ENCODE results near the gene FBN1. TPM values are rescaled to one million over a fixed set of nuclear protein-coding genes. Genes with fewer than 3 reads are reported as not detected.

FBN1 gene
- total RNA-seq, 6 donors from 2014 or later, result 20.3 to 159 (median 44.3) TPM

DNA sequence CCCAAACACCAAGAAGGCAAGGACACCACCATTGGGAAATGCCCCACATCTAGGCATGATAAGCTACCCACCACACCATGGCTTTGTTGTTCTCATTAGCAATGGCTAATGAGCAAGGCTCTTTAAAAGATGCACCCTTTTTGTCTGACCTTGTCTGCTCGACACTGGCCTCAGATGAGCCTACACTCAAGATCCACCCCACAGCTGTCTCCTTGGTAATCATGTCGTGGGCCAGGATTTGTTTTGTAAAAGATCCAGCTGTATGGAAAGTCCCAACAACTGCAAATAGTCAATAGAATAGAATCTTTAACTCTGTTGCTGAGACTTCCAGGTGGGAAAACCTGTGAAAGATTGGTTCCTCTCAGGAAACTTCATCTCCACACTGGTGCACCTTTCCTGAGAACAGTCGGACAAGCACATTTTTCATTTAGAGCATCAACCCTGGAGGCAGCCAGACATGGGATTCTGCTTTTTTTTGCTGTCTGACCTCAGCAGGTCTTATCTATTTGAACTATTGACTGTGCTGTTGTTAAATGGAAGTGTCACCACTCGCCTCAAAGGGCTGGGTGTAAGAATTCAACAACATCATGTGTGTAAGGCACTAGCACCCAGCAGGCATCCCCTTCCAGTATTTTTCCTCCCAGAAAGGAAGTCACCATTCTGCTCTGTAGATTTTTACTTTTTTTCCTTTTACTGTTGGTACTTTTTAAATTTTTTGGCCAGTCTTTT lies 278.8 kb downstream of the FBN1 start:
- Histone ChIP-seq H3K27ac (no peak overlapping the region), H3K4me1 (no peaks in the 10 kb centered on the region), H3K36me3 (no peaks in the 10 kb centered on the region), H3K9me3 (no peaks in the 10 kb centered on the region), H3K27me3 (no peaks in the 10 kb centered on the region), H3K4me3 (no peak overlapping the region)
- WGBS, 2 donors, result 73 to 77% methylated on average over 4 of the region's 4 CpGs
- ATAC-seq (ENCODE audit: low FRiP score in 2 of 2) (peak in 1 of 2 donors; percentile 65), DNase-seq (no peak)
- TF ChIP-seq, protein P1, sequence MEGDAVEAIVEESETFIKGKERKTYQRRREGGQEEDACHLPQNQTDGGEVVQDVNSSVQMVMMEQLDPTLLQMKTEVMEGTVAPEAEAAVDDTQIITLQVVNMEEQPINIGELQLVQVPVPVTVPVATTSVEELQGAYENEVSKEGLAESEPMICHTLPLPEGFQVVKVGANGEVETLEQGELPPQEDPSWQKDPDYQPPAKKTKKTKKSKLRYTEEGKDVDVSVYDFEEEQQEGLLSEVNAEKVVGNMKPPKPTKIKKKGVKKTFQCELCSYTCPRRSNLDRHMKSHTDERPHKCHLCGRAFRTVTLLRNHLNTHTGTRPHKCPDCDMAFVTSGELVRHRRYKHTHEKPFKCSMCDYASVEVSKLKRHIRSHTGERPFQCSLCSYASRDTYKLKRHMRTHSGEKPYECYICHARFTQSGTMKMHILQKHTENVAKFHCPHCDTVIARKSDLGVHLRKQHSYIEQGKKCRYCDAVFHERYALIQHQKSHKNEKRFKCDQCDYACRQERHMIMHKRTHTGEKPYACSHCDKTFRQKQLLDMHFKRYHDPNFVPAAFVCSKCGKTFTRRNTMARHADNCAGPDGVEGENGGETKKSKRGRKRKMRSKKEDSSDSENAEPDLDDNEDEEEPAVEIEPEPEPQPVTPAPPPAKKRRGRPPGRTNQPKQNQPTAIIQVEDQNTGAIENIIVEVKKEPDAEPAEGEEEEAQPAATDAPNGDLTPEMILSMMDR (IDR thresholded peaks at IDR 0.05), result no peak
- TF ChIP-seq POLR2AphosphoS5 (IDR thresholded peaks at IDR 0.05) (no peak), POLR2A (IDR thresholded peaks at IDR 0.05) (no peak), EP300 (IDR thresholded peaks at IDR 0.05) (no peak)

DNA sequence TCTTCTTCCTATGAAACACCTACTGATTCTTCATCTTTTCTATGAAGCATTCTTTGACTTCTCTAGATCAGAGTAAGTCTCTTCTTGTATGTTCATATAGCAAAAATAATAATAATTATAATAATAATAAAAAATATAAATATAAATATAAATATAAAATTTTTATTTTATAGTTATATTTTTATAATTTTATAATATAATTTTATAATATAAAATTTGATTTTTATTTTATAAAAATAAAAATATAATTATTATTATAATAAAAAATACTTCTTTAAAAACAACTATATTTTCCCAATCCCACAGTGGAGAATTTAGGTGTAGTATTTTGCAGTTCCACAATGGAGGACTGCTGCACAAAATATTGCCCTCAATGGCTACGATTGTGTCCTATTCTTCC lies 279.9 kb downstream of the FBN1 start:
- no peak for ATAC-seq (ENCODE audit: low FRiP score in 2 of 2)
- TF ChIP-seq POLR2A (IDR thresholded peaks at IDR 0.05) (no peak), EP300 (IDR thresholded peaks at IDR 0.05) (no peak), POLR2AphosphoS5 (IDR thresholded peaks at IDR 0.05) (no peak)
- Histone ChIP-seq H3K9me3 (no peaks in the 10 kb centered on the region), H3K27ac (no peak overlapping the region), H3K27me3 (no peaks in the 10 kb centered on the region), H3K4me1 (no peaks in the 10 kb centered on the region), H3K36me3 (no peaks in the 10 kb centered on the region), H3K4me3 (no peak overlapping the region)
- 87 to 97% methylated on average over 1 of the region's 1 CpG for WGBS, 2 donors
- DNase-seq, result no peak

DNA sequence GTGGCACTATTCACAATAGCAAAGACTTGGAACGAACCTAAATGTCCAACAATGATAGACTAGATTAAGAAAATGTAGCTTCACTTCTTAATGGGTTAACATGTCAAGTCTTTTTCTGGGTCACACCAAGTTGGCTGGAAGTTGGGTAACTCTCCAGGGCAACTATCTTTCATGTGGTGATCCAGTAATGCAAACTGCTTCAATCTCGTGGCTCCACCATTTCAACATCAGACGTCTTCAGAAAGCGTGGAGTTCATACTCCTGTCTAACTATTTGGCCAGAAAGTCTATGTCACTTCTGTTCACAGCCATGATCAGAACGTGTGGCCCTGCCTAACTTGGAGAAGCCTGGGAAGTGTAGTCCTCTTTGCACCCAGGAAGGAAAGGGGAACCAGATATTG lies 282.0 kb downstream of the FBN1 start:
- H3K9me3 ChIP-seq, result no peaks in the 10 kb centered on the region
- TF ChIP-seq POLR2A (IDR thresholded peaks at IDR 0.05) (no peak), POLR2AphosphoS5 (IDR thresholded peaks at IDR 0.05) (no peak), EP300 (IDR thresholded peaks at IDR 0.05) (no peak)
- TF ChIP-seq, protein P1 (IDR thresholded peaks at IDR 0.05), result no peak
- ATAC-seq (ENCODE audit: low FRiP score in 2 of 2) (no peak), DNase-seq (no peak)
- H3K27ac ChIP-seq, result no peak overlapping the region
- WGBS, 2 donors, result 58 to 59% methylated on average over 5 of the region's 5 CpGs
- H3K4me3 ChIP-seq, result no peak overlapping the region
- H3K36me3 ChIP-seq, result no peaks in the 10 kb centered on the region
- peaks cover 0 to 8% (median 3%) of the 10 kb centered on the region in 4 donors for H3K4me1 ChIP-seq
- no peaks in the 10 kb centered on the region for H3K27me3 ChIP-seq

DNA sequence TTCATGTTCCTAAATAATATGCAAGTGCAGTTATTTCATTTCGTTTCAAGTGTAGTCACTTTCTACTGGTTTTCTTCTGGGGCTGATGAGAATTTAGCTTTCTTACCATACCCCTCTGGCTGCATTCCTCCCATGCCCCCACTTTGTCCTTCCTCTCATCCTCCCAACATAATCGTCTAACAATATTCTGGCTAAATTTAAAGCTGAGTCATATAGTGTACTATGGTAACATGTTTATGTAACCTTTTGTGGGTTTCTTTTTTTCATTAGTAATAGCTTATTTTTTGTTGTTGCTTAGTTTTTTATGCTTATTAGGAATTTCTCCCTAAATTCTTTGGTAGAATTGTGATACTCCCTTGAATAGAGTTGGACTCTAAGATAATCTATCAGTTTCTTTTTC lies 283.8 kb downstream of the FBN1 start:
- TF ChIP-seq EP300 (IDR thresholded peaks at IDR 0.05) (no peak), POLR2AphosphoS5 (IDR thresholded peaks at IDR 0.05) (no peak), POLR2A (IDR thresholded peaks at IDR 0.05) (no peak)
- TF ChIP-seq, protein P1 (IDR thresholded peaks at IDR 0.05), result no peak
- no peaks in the 10 kb centered on the region for H3K27me3 ChIP-seq
- H3K27ac ChIP-seq, result no peak overlapping the region
- no peaks in the 10 kb centered on the region for H3K36me3 ChIP-seq
- H3K4me3 ChIP-seq, result no peak overlapping the region
- no peaks in the 10 kb centered on the region for H3K9me3 ChIP-seq
- H3K4me1 ChIP-seq, result peaks cover 0 to 11% (median 6%) of the 10 kb centered on the region in 4 donors
- no peak for DNase-seq
- 78 to 86% methylated on average over 2 of the region's 2 CpGs for WGBS, 2 donors
- ATAC-seq (ENCODE audit: low FRiP score in 2 of 2), result no peak

DNA sequence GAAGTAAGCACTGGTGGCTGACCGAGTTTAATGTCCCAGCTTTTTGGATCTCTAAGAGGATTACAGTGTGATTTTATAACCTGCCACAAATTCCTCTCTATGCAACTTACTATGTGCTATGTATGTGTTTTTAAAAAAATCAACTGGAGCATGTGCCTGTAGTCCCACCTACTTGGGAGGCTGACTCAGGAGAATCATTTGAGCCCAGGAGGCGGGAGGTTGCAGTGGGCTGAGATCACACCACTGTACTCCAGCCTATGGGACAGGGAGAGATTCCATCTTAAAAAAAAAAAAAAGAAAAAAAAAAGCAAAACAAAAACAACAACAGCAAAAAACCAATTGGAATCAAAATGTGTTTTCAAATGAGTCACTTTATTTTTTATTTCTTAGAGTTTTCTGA lies 284.7 kb downstream of the FBN1 start:
- Histone ChIP-seq H3K36me3 (no peaks in the 10 kb centered on the region), H3K4me1 (peaks cover 0 to 11% (median 6%) of the 10 kb centered on the region in 4 donors), H3K27ac (no peak overlapping the region), H3K9me3 (no peaks in the 10 kb centered on the region), H3K4me3 (no peak overlapping the region), H3K27me3 (no peaks in the 10 kb centered on the region)
- ATAC-seq (ENCODE audit: low FRiP score in 2 of 2), result no peak
- DNase-seq, result no peak
- 78 to 95% methylated on average over 2 of the region's 2 CpGs for WGBS, 2 donors
- no peak for TF ChIP-seq POLR2A (IDR thresholded peaks at IDR 0.05)
- TF ChIP-seq EP300 (IDR thresholded peaks at IDR 0.05), result no peak
- TF ChIP-seq POLR2AphosphoS5 (IDR thresholded peaks at IDR 0.05), result no peak
- TF ChIP-seq, protein P1 (IDR thresholded peaks at IDR 0.05), result no peak

Other genes starting within 250 kb of the FBN1 start
- 10 to 100 TPM in 3 of 6 donors, 1 to 10 TPM in 3; 2.3 to 58.9 (median 8.4) TPM for gene CEP152, start 165.4 kb upstream of the FBN1 start, total RNA-seq
- 100 to 1,000 TPM in 4 of 6 donors, 10 to 100 TPM in 2; 56.6 to 147 (median 109) TPM for gene EID1, start 232.4 kb upstream of the FBN1 start, total RNA-seq

Data from upper lobe of left lung (tissue), 6 donors.